Neural cell (in vitro differentiated cells): ENCODE results near the gene TMEM98. TPM values are rescaled to one million over a fixed set of nuclear protein-coding genes. Genes with fewer than 3 reads are reported as not detected.

Experiments
- H2AFZ ChIP-seq: fragments of 200-600, 300-800 bp; sonication (generic), shearing (Covaris generic); 2 replicates; pipeline ENCODE4 v1.6.0; 2014; ENCODE audit warnings: low read depth, mild to moderate bottlenecking, antibody characterized with exemption, low read length, moderate library complexity
- H3F3A ChIP-seq: fragments of 200-600 bp; shearing (Covaris generic); 2 replicates; pipeline ENCODE4 v1.6.1; 2016; ENCODE audit warnings: mild to moderate bottlenecking, moderate library complexity, mixed read lengths, antibody characterized with exemption, low read length; ENCODE audit not compliant: insufficient read depth, poor library complexity, severe bottlenecking
- H3K27ac ChIP-seq: fragments of 200-600, 300-800 bp; sonication (generic), shearing (Covaris generic); 2 replicates; pipeline ENCODE4 v1.5.1; 2014; ENCODE audit warnings: mild to moderate bottlenecking, low read length, moderate library complexity
- H3K27me3 ChIP-seq: fragments of 300-800, 200-600 bp; sonication (generic), shearing (Covaris generic); 2 replicates; pipeline ENCODE4 v1.6.0; 2014; ENCODE audit warnings: mild to moderate bottlenecking, low read depth, low read length, moderate library complexity; ENCODE audit not compliant: insufficient read depth
- H3K36me3 ChIP-seq: fragments of 300-800, 200-600 bp; sonication (generic), shearing (Covaris generic); 2 replicates; pipeline ENCODE4 v1.5.1; 2014; ENCODE audit warnings: mild to moderate bottlenecking, antibody characterized with exemption, low read length, moderate library complexity; ENCODE audit not compliant: insufficient read depth
- H3K4me2 ChIP-seq: fragments of 300-800, 200-600 bp; sonication (generic), shearing (Covaris generic); 2 replicates; pipeline ENCODE4 v1.6.0; 2014; ENCODE audit warnings: mild to moderate bottlenecking, low read length
- H3K4me3 ChIP-seq: fragments of 300-800, 200-600 bp; sonication (generic), shearing (Covaris generic); 2 replicates; pipeline ENCODE4 v1.5.1; 2014; ENCODE audit warnings: mild to moderate bottlenecking, low read length, moderate library complexity
- H3K79me2 ChIP-seq: fragments of 200-600 bp; shearing (Covaris generic); replicated peaks from 2 replicates; pipeline ENCODE4 v1.6.0; 2014; ENCODE audit warnings: mild to moderate bottlenecking, low read length, moderate library complexity; ENCODE audit not compliant: insufficient read depth
- H3K9ac ChIP-seq: fragments of 300-800, 200-600 bp; sonication (generic), shearing (Covaris generic); 2 replicates; pipeline ENCODE4 v1.6.1; 2016; ENCODE audit warnings: mild to moderate bottlenecking, low read length, mixed read lengths
- H3K9me2 ChIP-seq: fragments of 200-600 bp; shearing (Covaris generic); 2 replicates; pipeline ENCODE4 v1.6.1; 2016; ENCODE audit warnings: mild to moderate bottlenecking, low read length, mixed read lengths; ENCODE audit not compliant: insufficient read depth
- H3K9me3 ChIP-seq: fragments of 200-600, 300-800 bp; sonication (generic), shearing (Covaris generic); 2 replicates; pipeline ENCODE4 v1.6.1; 2016; ENCODE audit warnings: mild to moderate bottlenecking, mixed run types, low read length, moderate library complexity, mixed read lengths
- H4K20me1 ChIP-seq: fragments of 200-600 bp; shearing (Covaris generic); 2 replicates; pipeline ENCODE4 v1.6.1; 2016; ENCODE audit warnings: mild to moderate bottlenecking, mixed run types; ENCODE audit not compliant: insufficient read depth
- CTCF ChIP-seq: fragments of 450-650 bp; IDR thresholded peaks from 2 replicates; pipeline ENCODE4 v1.5.1; 2014; ENCODE audit warnings: antibody characterized with exemption, mild to moderate bottlenecking, moderate library complexity; ENCODE audit not compliant: poor library complexity, severe bottlenecking
- EP300 ChIP-seq: fragments of 450-650 bp; conservative IDR thresholded peaks from 2 replicates; pipeline ENCODE4 v1.6.1; 2014; ENCODE audit warnings: antibody characterized with exemption, mild to moderate bottlenecking, moderate library complexity; ENCODE audit not compliant: poor library complexity, severe bottlenecking
- EZH2 ChIP-seq: fragments of 200-600, 300-800 bp; shearing (Covaris generic), sonication (generic); IDR thresholded peaks from 2 replicates; pipeline ENCODE4 v1.6.1; 2014; ENCODE audit warnings: antibody characterized with exemption, low read length, borderline replicate concordance, mild to moderate bottlenecking; ENCODE audit not compliant: insufficient read depth, poor library complexity, severe bottlenecking
- MXI1 ChIP-seq: fragments of 450-650 bp; conservative IDR thresholded peaks from 2 replicates; pipeline ENCODE4 v1.6.1; 2014; ENCODE audit warnings: antibody characterized with exemption, mild to moderate bottlenecking; ENCODE audit not compliant: poor library complexity, severe bottlenecking
- POLR2AphosphoS5 ChIP-seq: IDR thresholded peaks from 2 replicates; pipeline ENCODE4 v1.6.1; 2012
- RAD21 ChIP-seq: fragments of 450-650 bp; conservative IDR thresholded peaks from 2 replicates; pipeline ENCODE4 v1.6.1; 2014; ENCODE audit warnings: antibody characterized with exemption, mild to moderate bottlenecking, moderate library complexity
- REST ChIP-seq: IDR thresholded peaks from 2 replicates; pipeline ENCODE4 v1.6.1; 2012; ENCODE audit warnings: borderline replicate concordance
- SMC3 ChIP-seq: fragments of 450-650 bp; conservative IDR thresholded peaks from 2 replicates; pipeline ENCODE4 v1.6.1; 2014; ENCODE audit warnings: antibody characterized with exemption, mild to moderate bottlenecking, moderate library complexity; ENCODE audit not compliant: poor library complexity
- TAF1 ChIP-seq: IDR thresholded peaks from 2 replicates; pipeline ENCODE4 v1.6.1; 2012; ENCODE audit warnings: low read depth
- polyA minus RNA-seq: library from RNA; depleted of rRNA, polyadenylated mRNA; stranded (reverse); fragments of >200 nt; gene quantifications from 2 replicates; pipeline ENCODE4 v1.2.3, GENCODE V29; 2014
- polyA plus RNA-seq: library from polyadenylated mRNA; depleted of rRNA; stranded (reverse); fragments of >200 nt; gene quantifications from 2 replicates; pipeline ENCODE4 v1.2.3, GENCODE V29; 2014

TMEM98 gene
- polyA plus RNA-seq: 65.1 and 77.6 TPM in 2 replicates
- 31.0 and 36.3 TPM in 2 replicates for polyA minus RNA-seq

- Histone ChIP-seq H2AFZ (peak within 1 kb of the TSS; percentile 60), H3K9me3 (no peaks in the 10 kb centered on the region), H3K9ac (peak within 1 kb of the TSS; percentile 60), H3K4me3 (peak within 1 kb of the TSS; percentile 74), H3K36me3 (no peaks in the 10 kb centered on the region), H3K79me2 (peaks cover 7% of the 10 kb centered on the region), H3K4me2 (peak within 1 kb of the TSS; percentile 80), H3F3A (no peaks in the 10 kb centered on the region), H3K27me3 (no peaks in the 10 kb centered on the region), H3K27ac (peak within 1 kb of the TSS; percentile 1), H4K20me1 (no peaks in the 10 kb centered on the region), H3K9me2 (no peaks in the 10 kb centered on the region)
- TF ChIP-seq TAF1 (no peak), POLR2AphosphoS5 (no peak), RAD21 (no peak), EZH2 (no peak), REST (no peak), MXI1 (no peak), CTCF (no peak), SMC3 (no peak), EP300 (no peak)
Measured at GRCh38 chr17:32927724-32928585, at the start of gene TMEM98. Gene TMEM98 (plus strand): TSS chr17:32928153. CDS start chr17:32931529, 3,376 bp downstream.

GRCh38 chr17:32878211-32878610 lies 49.7 kb upstream of the TMEM98 start:
- no peak overlapping the region for H3K4me3 ChIP-seq
- H3K9ac ChIP-seq: no peak overlapping the region
- no peak overlapping the region for H3K4me2 ChIP-seq
- TF ChIP-seq EP300: no peak
- TF ChIP-seq POLR2AphosphoS5: no peak
- no peak for TF ChIP-seq CTCF
- no peaks in the 10 kb centered on the region for H4K20me1 ChIP-seq
- H3K9me2 ChIP-seq: no peaks in the 10 kb centered on the region
- H3K27ac ChIP-seq: no peak overlapping the region
- H2AFZ ChIP-seq: no peak overlapping the region
- H3F3A ChIP-seq: no peaks in the 10 kb centered on the region
- H3K79me2 ChIP-seq: peaks cover 3% of the 10 kb centered on the region
- H3K9me3 ChIP-seq: no peaks in the 10 kb centered on the region
- peaks cover 30% of the 10 kb centered on the region for H3K27me3 ChIP-seq
- H3K36me3 ChIP-seq: no peaks in the 10 kb centered on the region
